Panc1 (cell line): Measurements from ENCODE around the gene LRMDA. TPM values are rescaled to one million over a fixed set of nuclear protein-coding genes. Genes with fewer than 3 reads are reported as not detected.

Experiments
- ATAC-seq: fragments of 200-7000 bp; cut with Tn5 transposase; 2 replicates; pipeline ENCODE4 v1.9.1; 2020; ENCODE audit warnings: mild to moderate bottlenecking, moderate library complexity
- BruUV-seq: library from RNA; stranded (reverse); fragments of 400-500 nt; replicated peaks from 2 replicates; lab custom pipeline; 2021; lab: Mats Ljungman, UMichigan
- CTCF ChIA-PET: fragments of 300-600 bp; sonication (Branson Sonifier 250); formaldehyde crosslinking; loops from one replicate; lab custom pipeline; 2022; ENCODE audit warnings: antibody characterized with exemption; lab: Charles Lee
- POLR2A ChIA-PET: fragments of 300-600 bp; sonication (Branson Sonifier 250); formaldehyde crosslinking; loops from one replicate; lab custom pipeline; 2022; ENCODE audit warnings: antibody characterized with exemption; lab: Charles Lee
- DNase-seq: peaks from one replicate; pipeline ENCODE4 v3.0.0-alpha.2; 2010; ENCODE audit warnings: low read depth, low spot score
- H3K27ac ChIP-seq: 2 replicates; pipeline ENCODE4 v1.5.1; 2011; ENCODE audit warnings: mild to moderate bottlenecking, low read length, inconsistent platforms
- H3K27me3 ChIP-seq: fragments of 200-500 bp; sonication (Bioruptor generic); 2 replicates; pipeline ENCODE4 v1.6.0; 2014; ENCODE audit warnings: low read length, inconsistent platforms; ENCODE audit not compliant: control insufficient read depth, insufficient read depth
- H3K36me3 ChIP-seq: fragments of 200-500 bp; sonication (Bioruptor generic); 2 replicates; pipeline ENCODE4 v1.5.1; 2014; ENCODE audit warnings: inconsistent platforms, mild to moderate bottlenecking, low read length, moderate library complexity; ENCODE audit not compliant: control insufficient read depth, insufficient read depth
- H3K4me1 ChIP-seq: 2 replicates; pipeline ENCODE4 v1.5.1; 2011; ENCODE audit warnings: inconsistent platforms, mild to moderate bottlenecking, low read length, moderate library complexity; ENCODE audit not compliant: control insufficient read depth, insufficient read depth
- H3K4me3 ChIP-seq, 2 experiments: 2 replicates each; pipeline ENCODE4 v1.5.1; 2011 to 2012; ENCODE audit warnings: low read depth in 2 of 2, low read length in 2 of 2, mild to moderate bottlenecking in 2 of 2, inconsistent platforms in 1 of 2, moderate library complexity in 1 of 2
- H3K9me3 ChIP-seq: fragments of 200-500 bp; sonication (Bioruptor generic); 2 replicates; pipeline ENCODE4 v1.5.1; 2014; ENCODE audit warnings: low read depth, mild to moderate bottlenecking, inconsistent platforms, low read length, moderate library complexity; ENCODE audit not compliant: control insufficient read depth, insufficient read depth
- POLR2AphosphoS5 ChIP-seq: IDR thresholded peaks from 2 replicates; pipeline ENCODE4 v1.6.1; 2012; ENCODE audit warnings: mild to moderate bottlenecking, low read depth, low read length, moderate library complexity
- REST ChIP-seq, 2 experiments: IDR thresholded peaks; 2 replicates each; pipeline ENCODE4 v1.6.1; 2011 to 2012; ENCODE audit warnings: low read depth in 2 of 2, control low read depth in 1 of 2, low read length in 1 of 2, mild to moderate bottlenecking in 1 of 2, moderate library complexity in 1 of 2; ENCODE audit not compliant: insufficient read depth in 1 of 2
- SIN3A ChIP-seq: IDR thresholded peaks from 2 replicates; pipeline ENCODE4 v1.6.1; 2012; ENCODE audit warnings: low read depth, mild to moderate bottlenecking, low read length, moderate library complexity, borderline replicate concordance; ENCODE audit not compliant: insufficient read depth
- TCF7L2 ChIP-seq: IDR thresholded peaks from 2 replicates; pipeline ENCODE4 v1.6.1; 2011; ENCODE audit warnings: mild to moderate bottlenecking, low read depth, low read length, inconsistent platforms
- in situ Hi-C: cut with HindIII; loops from 2 replicates; pipeline ENCODE4 v1.10.0; 2016; ENCODE audit warnings: low sequenced_read_pairs, low pct_unique_long_range_greater_than_20kb
- intact Hi-C: fragments of 100-400 bp; cut with micrococcal nuclease; formaldehyde crosslinking; loops from one replicate; pipeline ENCODE4 v1.10.0; 2022; ENCODE audit not compliant: unreplicated experiment
- total RNA-seq: library from RNA; stranded (reverse); gene quantifications from one replicate; pipeline ENCODE4 v1.2.1, GENCODE V29; 2021; ENCODE audit not compliant: unreplicated experiment
- TF ChIP-seq, protein P1 (sequence below): fragments of 450-650 bp; IDR thresholded peaks from 2 replicates; pipeline ENCODE4 v1.5.1; 2017; ENCODE audit warnings: mild to moderate bottlenecking

LRMDA gene
- total RNA-seq, 1 experiment from 2014 or later, result 1.2 TPM

DNA sequence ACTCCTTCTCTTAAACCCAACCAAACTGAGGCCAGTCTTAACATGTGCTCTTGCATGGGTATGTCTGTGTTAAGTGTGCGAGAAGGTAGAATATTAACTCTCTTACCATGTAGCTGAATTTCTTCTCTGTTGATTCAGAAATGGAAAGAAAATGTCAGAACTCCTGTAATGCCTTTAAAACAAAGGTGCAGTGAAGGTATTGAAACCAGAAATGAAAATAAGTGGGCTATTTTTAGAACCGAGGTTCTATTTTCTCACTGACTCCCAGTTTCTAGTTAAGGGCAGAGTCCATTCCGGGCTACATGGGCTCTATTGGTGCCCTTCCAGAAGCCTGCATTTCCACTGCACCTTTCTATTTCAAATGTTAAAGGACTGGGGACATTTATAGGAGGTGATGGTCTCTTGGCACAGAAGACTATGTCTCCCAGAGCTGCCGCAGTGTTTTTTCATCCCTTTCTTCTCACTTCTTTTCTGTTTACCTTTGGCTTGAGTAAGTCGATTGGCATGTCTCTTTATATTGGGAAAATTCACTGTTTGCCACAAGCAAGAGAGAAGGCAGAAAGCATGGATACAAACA lies 174.9 kb downstream of the LRMDA start:
- DNase-seq (no peak), ATAC-seq (no peak)
- ChIA-PET CTCF (no interaction called here), POLR2A (no interaction called here)
- no peaks in the 10 kb centered on the region for H3K4me1 ChIP-seq
- H3K27me3 ChIP-seq, result peaks cover 13% of the 10 kb centered on the region
- BruUV-seq, result no TSS peak
- no peaks in the 10 kb centered on the region for H3K9me3 ChIP-seq
- H3K36me3 ChIP-seq, result no peaks in the 10 kb centered on the region
- H3K27ac ChIP-seq, result no peak overlapping the region
- no peak overlapping the region for H3K4me3 ChIP-seq
- intact Hi-C loops, result no loop called here
- TF ChIP-seq REST (IDR thresholded peaks at IDR 0.05; ENCODE audit: insufficient read depth in 1 of 2, low read depth in 2 of 2, low read length in 1 of 2) (no peak), SIN3A (no peak)
- in situ Hi-C loops, result no loop called here

GRCh38 chr10:75607576-75607975 lies 176.2 kb downstream of the LRMDA start:
- intact Hi-C loops, result no loop called here
- Histone ChIP-seq H3K4me3 (no peak overlapping the region), H3K27ac (no peak overlapping the region), H3K9me3 (no peaks in the 10 kb centered on the region), H3K4me1 (no peaks in the 10 kb centered on the region), H3K27me3 (peaks cover 11% of the 10 kb centered on the region), H3K36me3 (no peaks in the 10 kb centered on the region)
- in situ Hi-C loops, result no loop called here
- no peak for DNase-seq
- BruUV-seq, result no TSS peak
- ChIA-PET CTCF (interaction anchor here (0.7 kb wide), 1 partner anchor 212 kb away, joined by 3 read pairs; no protein-coding TSS in a partner anchor), POLR2A (no interaction called here)
- TF ChIP-seq SIN3A (no peak), REST (IDR thresholded peaks at IDR 0.05; ENCODE audit: insufficient read depth in 1 of 2, low read depth in 2 of 2, low read length in 1 of 2) (no peak), TCF7L2 (no peak), POLR2AphosphoS5 (no peak)
- TF ChIP-seq, protein P1, sequence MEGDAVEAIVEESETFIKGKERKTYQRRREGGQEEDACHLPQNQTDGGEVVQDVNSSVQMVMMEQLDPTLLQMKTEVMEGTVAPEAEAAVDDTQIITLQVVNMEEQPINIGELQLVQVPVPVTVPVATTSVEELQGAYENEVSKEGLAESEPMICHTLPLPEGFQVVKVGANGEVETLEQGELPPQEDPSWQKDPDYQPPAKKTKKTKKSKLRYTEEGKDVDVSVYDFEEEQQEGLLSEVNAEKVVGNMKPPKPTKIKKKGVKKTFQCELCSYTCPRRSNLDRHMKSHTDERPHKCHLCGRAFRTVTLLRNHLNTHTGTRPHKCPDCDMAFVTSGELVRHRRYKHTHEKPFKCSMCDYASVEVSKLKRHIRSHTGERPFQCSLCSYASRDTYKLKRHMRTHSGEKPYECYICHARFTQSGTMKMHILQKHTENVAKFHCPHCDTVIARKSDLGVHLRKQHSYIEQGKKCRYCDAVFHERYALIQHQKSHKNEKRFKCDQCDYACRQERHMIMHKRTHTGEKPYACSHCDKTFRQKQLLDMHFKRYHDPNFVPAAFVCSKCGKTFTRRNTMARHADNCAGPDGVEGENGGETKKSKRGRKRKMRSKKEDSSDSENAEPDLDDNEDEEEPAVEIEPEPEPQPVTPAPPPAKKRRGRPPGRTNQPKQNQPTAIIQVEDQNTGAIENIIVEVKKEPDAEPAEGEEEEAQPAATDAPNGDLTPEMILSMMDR, result no peak
- ATAC-seq, result no peak
